Skeletal muscle tissue (tissue), 4 donors: ENCODE measurements around the gene MYO15A. TPM values are rescaled to one million over a fixed set of nuclear protein-coding genes. Genes with fewer than 3 reads are reported as not detected.

Experiments
- H3K27ac ChIP-seq: one replicate; pipeline ENCODE4 v1.7.0; 2013; ENCODE audit warnings: mild to moderate bottlenecking, low read depth, low read length, inconsistent platforms
- H3K27me3 ChIP-seq, 3 donors: one replicate each; pipeline ENCODE4 v1.7.0; 2013; ENCODE audit warnings: low read length in 3 of 3; ENCODE audit not compliant: control insufficient read depth in 3 of 3, insufficient read depth in 3 of 3
- H3K36me3 ChIP-seq, 3 donors: one replicate each; pipeline ENCODE4 v1.7.0; 2013; ENCODE audit warnings: low read length in 3 of 3; ENCODE audit not compliant: control insufficient read depth in 3 of 3, insufficient read depth in 3 of 3
- H3K4me1 ChIP-seq, 3 donors: one replicate each; pipeline ENCODE4 v1.7.0; 2013; ENCODE audit warnings: low read length in 3 of 3, mild to moderate bottlenecking in 3 of 3; ENCODE audit not compliant: control insufficient read depth in 3 of 3, insufficient read depth in 3 of 3
- H3K4me3 ChIP-seq, 3 donors: one replicate each; pipeline ENCODE4 v1.7.0; 2013; ENCODE audit warnings: low read length in 3 of 3
- H3K9ac ChIP-seq, 3 donors: one replicate each; pipeline ENCODE4 v1.7.0; 2013; ENCODE audit warnings: low read length in 3 of 3, mild to moderate bottlenecking in 3 of 3, moderate library complexity in 2 of 3, low read depth in 1 of 3
- H3K9me3 ChIP-seq, 3 donors: one replicate each; pipeline ENCODE4 v1.7.0; 2013; ENCODE audit warnings: low read length in 3 of 3; ENCODE audit not compliant: control insufficient read depth in 3 of 3
- total RNA-seq: library from RNA; depleted of rRNA; stranded (reverse); fragments of >200 nt; gene quantifications from one replicate; pipeline ENCODE4 v1.2.3, GENCODE V29; 2014
- donor health status: Osteomylitis.

Gene MYO15A
- total RNA-seq, 1 donor from 2014 or later = 0.52 TPM

- peaks cover 0 to 4% (median 0%) of the 10 kb centered on the region in 3 donors for H3K9me3 ChIP-seq
- H3K4me1 ChIP-seq = peaks cover 17 to 35% (median 24%) of the 10 kb centered on the region in 3 donors
- H3K27ac ChIP-seq = peak overlapping the region; percentile 61
- H3K4me3 ChIP-seq = peak overlapping the region in 1 of 3 donors; percentile 41
- H3K36me3 ChIP-seq = no peaks in the 10 kb centered on the region
- no peaks in the 10 kb centered on the region for H3K27me3 ChIP-seq
- peak overlapping the region in 2 of 3 donors; percentile 43 to 70 for H3K9ac ChIP-seq
Measured at GRCh38 chr17:18122990-18123753, 14.6 kb downstream of the MYO15A start.

DNA sequence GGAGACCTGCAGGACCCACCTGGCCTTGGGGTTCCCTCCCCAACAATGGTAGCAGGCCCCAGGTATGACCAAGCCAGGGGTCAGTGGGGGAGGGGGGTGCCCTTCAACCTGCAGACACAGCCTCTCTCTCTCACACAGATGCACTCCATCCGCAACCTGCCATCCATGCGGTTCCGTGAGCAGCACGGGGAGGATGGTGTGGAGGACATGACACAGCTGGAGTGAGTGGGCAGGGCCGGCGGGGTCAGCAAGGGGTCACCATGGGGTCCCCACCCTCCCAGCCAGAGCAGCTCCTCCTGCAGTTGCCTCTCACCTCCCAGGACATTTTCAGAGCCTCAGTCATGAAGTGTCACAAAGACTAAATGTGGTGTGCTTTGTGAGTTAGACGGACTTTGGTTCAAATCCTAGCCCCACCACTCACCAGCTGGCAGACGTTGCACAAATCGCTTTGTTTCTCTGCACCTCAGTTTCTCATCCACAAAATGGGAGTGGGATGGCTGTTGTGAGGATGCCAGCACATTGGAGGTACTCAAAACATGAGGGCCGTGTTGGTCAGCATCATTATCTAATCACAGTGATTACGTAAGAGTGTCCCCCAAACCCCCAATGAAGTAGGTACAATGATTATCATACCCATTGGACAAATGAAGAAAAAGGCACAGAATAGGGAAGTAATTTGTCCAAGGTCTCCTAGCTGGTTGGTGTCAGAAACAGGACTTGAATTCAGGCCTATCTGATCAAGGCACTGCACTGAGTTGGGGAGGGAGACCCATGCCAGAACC is 16.0 kb downstream of the MYO15A start:
- H3K4me1 ChIP-seq = peaks cover 17 to 31% (median 21%) of the 10 kb centered on the region in 3 donors
- H3K9me3 ChIP-seq = peaks cover 0 to 4% (median 0%) of the 10 kb centered on the region in 3 donors
- H3K27ac ChIP-seq = no peak overlapping the region
- H3K9ac ChIP-seq = no peak overlapping the region
- no peak overlapping the region for H3K4me3 ChIP-seq
- H3K27me3 ChIP-seq = no peaks in the 10 kb centered on the region
- no peaks in the 10 kb centered on the region for H3K36me3 ChIP-seq

- Histone ChIP-seq H3K36me3 (no peaks in the 10 kb centered on the region), H3K4me1 (peaks cover under 1 to 7% (median 3%) of the 10 kb centered on the region in 3 donors), H3K9ac (no peak overlapping the region), H3K4me3 (no peak overlapping the region), H3K27me3 (peaks cover 0 to 2% (median 0%) of the 10 kb centered on the region in 3 donors), H3K27ac (no peak overlapping the region), H3K9me3 (no peaks in the 10 kb centered on the region)
Measured at GRCh38 chr17:18129041-18129502, 20.5 kb downstream of the MYO15A start.

DNA sequence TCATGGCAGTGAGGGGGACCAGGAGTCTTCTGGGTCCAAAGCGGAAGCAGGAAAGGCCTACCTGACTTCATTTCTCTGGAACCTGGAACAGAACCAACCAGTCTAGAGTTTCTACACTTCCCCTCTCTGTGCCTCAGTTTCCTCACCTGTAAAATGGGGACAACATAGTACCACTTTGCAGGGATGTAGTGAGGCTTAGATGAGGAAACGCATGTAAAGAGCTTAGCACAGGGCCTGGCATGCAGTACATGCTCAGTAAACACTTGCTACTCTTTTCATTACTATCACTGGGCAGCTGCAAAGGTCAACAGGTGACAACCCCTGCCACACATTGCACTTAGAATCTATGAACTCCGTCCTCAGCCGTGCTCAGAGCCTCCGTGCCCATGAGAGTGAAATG is 24.2 kb downstream of the MYO15A start:
- Histone ChIP-seq H3K27me3 (peaks cover 0 to 3% (median 2%) of the 10 kb centered on the region in 3 donors), H3K9ac (no peak overlapping the region), H3K4me3 (no peak overlapping the region), H3K36me3 (no peaks in the 10 kb centered on the region), H3K27ac (no peak overlapping the region), H3K9me3 (no peaks in the 10 kb centered on the region), H3K4me1 (no peaks in the 10 kb centered on the region)

GRCh38 chr17:18136357-18136756 is 27.8 kb downstream of the MYO15A start:
- Histone ChIP-seq H3K27ac (no peak overlapping the region), H3K9ac (no peak overlapping the region), H3K4me1 (peaks cover 6 to 11% (median 6%) of the 10 kb centered on the region in 3 donors), H3K27me3 (peaks cover 0 to 3% (median 2%) of the 10 kb centered on the region in 3 donors), H3K36me3 (no peaks in the 10 kb centered on the region), H3K9me3 (no peaks in the 10 kb centered on the region), H3K4me3 (no peak overlapping the region)

DNA sequence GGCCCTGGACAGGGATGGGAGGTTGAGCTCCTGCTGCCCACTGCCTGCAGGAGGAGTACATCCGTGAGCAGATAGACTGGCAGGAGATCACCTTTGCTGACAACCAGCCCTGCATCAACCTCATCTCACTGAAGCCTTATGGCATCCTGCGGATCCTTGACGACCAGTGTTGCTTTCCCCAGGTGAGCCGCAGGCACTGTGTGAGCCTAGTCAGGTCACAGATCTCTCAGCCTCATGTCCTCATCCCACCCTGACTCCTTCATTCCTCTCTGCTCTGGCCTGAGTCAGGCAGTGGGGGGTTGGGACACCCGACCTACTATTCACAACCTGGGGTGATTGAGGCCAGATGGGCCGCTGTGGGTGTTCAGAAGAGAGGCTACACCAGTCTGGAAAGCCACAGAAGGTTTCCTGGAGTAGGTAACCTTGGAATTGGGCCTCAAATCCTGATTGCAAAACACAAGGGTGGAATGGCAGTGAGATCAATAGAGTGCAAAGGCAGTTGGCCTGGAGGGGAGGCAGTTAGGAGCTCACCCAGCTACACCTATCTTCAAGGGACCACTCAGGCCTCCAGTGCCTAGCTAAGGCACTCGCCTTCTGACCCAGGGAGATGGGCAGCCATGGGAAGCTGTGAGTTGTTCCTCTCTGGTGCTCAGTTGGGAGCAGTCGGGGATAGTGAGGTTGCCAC is 29.7 kb downstream of the MYO15A start:
- H3K27me3 ChIP-seq = peaks cover 0 to 6% (median 6%) of the 10 kb centered on the region in 3 donors

DNA sequence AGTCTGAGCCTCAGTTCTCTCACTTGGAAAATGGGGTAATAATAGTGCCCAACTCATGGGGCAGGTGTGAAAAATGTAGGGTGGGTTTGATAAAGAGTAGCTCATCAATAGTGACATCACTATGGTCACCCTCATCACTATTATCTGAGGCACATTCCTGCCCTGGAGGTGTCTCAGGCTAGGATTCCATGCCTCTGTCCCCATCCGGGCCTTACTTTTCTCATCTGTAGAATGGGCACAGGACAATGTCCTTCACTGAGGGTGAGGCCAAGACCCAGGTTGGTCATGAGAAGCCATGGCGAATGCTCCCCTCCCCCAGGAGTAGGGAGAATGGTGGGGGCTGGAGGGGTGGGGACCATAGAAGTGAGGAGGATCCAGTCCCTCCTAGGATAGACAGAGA is 30.5 kb downstream of the MYO15A start:
- Histone ChIP-seq H3K36me3 (no peaks in the 10 kb centered on the region), H3K27ac (no peak overlapping the region), H3K9me3 (no peaks in the 10 kb centered on the region), H3K27me3 (peaks cover 0 to 9% (median 6%) of the 10 kb centered on the region in 3 donors), H3K9ac (no peak overlapping the region), H3K4me1 (peaks cover 6 to 11% (median 6%) of the 10 kb centered on the region in 3 donors), H3K4me3 (no peak overlapping the region)

More for the DNA sequence above, 29.7 kb downstream of the MYO15A start:
- Histone ChIP-seq H3K27ac (no peak overlapping the region), H3K9ac (peak overlapping the region in 1 of 3 donors; percentile 16), H3K36me3 (no peaks in the 10 kb centered on the region), H3K4me3 (no peak overlapping the region), H3K9me3 (no peaks in the 10 kb centered on the region), H3K4me1 (peaks cover 6 to 11% (median 6%) of the 10 kb centered on the region in 3 donors)

DNA sequence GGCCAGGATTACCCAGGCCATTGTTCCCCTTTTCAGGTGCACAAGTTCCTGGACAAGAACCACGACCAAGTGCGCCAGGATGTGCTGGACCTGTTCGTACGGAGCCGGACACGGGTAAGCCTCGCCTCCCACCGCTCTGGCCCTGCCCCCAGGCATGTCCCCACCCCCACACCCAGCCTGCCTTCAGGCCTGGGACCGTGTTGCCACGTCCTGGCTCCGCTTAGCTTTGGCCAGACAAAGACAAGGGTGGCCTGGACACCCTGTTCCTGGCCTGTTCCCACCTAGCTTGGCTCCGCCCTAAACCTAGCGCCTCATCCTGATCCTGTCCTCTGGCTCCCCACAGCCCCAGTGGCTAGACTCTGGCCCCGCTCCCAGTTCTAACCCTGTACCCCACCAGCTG is 30.9 kb downstream of the MYO15A start:
- Histone ChIP-seq H3K27me3 (peaks cover 0 to 9% (median 6%) of the 10 kb centered on the region in 3 donors), H3K36me3 (no peaks in the 10 kb centered on the region), H3K27ac (no peak overlapping the region), H3K9ac (peak overlapping the region in 1 of 3 donors; percentile 8), H3K4me1 (peaks cover 6 to 11% (median 6%) of the 10 kb centered on the region in 3 donors), H3K4me3 (no peak overlapping the region), H3K9me3 (no peaks in the 10 kb centered on the region)

GRCh38 chr17:18139949-18140348 is 31.4 kb downstream of the MYO15A start:
- no peak overlapping the region for H3K4me3 ChIP-seq
- peaks cover 6 to 11% (median 6%) of the 10 kb centered on the region in 3 donors for H3K4me1 ChIP-seq
- H3K27me3 ChIP-seq = peaks cover 0 to 9% (median 6%) of the 10 kb centered on the region in 3 donors
- H3K27ac ChIP-seq = no peak overlapping the region
- H3K9me3 ChIP-seq = no peaks in the 10 kb centered on the region
- no peaks in the 10 kb centered on the region for H3K36me3 ChIP-seq
- peak overlapping the region in 1 of 3 donors; percentile 8 for H3K9ac ChIP-seq
